Measurements from ENCODE around the gene CDK11B. TPM values are rescaled to one million over a fixed set of nuclear protein-coding genes. Genes with fewer than 3 reads are reported as not detected.

Gene CDK11B
- total RNA-seq = 8.2 and 8.5 TPM in 2 replicates

DNA sequence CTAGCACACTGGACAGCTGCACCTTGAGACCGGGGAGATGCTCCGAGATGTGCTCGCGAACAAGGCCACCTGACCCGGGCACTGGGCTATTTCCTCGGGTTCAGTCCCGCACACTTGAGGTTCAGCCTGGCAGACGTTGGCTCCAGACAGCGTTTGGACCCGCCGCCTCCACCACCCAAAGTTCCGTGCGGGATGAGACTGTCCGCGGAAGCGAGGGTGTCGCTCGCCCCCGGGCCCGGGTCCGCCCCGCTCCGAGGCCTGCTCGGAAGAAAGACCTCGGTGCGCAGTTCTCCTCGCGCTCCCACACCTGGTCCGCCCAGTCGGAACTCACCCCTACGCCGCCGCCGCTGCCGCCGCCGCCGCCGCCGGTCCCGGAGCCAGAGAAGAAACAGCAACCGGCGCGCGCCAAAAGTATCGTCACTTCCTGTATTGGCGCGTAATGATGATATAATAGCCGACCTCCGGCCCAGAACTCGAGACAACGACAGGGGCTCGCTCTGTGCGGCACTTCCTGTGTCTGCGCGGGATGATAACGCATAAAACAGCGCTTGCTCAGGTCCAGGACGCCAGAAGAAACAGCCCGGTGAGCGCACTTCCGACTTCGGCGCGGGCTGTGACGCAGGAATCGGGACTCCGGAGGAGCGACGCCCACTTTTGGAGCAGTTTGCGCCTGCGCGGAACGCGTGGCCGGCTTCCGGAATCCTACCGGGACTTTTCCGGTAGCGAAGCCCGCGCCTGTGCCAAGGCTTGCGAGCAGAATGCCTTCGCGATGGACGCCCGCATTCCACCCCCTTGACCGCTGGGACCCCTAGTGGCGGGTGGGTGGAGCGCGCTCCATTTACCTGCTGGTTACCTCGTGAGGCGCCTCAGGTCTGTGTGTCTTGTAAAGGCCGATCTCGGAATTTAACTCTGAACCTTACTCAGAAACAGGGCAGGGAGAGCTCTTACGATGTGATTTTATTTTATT is at the start of gene CDK11B:
CDK11B (minus strand) TSS at position 422 of the 967 bp plus-strand sequence. CDS start 1,519 bp downstream, outside the sequence.

GRCh38 chr1:1692714-1693647 is 34.2 kb upstream of the CDK11B start, which contains the start of gene SLC35E2B:
SLC35E2B (minus strand) TSS chr1:1692795; CDS start chr1:1676699, 16,096 bp downstream.

GRCh38 chr1:1631782-1632420 is 26.9 kb downstream of the CDK11B start, which contains the start of gene MMP23B:
MMP23B (plus strand) TSS chr1:1632173; CDS start chr1:1632219, 46 bp downstream.

DNA sequence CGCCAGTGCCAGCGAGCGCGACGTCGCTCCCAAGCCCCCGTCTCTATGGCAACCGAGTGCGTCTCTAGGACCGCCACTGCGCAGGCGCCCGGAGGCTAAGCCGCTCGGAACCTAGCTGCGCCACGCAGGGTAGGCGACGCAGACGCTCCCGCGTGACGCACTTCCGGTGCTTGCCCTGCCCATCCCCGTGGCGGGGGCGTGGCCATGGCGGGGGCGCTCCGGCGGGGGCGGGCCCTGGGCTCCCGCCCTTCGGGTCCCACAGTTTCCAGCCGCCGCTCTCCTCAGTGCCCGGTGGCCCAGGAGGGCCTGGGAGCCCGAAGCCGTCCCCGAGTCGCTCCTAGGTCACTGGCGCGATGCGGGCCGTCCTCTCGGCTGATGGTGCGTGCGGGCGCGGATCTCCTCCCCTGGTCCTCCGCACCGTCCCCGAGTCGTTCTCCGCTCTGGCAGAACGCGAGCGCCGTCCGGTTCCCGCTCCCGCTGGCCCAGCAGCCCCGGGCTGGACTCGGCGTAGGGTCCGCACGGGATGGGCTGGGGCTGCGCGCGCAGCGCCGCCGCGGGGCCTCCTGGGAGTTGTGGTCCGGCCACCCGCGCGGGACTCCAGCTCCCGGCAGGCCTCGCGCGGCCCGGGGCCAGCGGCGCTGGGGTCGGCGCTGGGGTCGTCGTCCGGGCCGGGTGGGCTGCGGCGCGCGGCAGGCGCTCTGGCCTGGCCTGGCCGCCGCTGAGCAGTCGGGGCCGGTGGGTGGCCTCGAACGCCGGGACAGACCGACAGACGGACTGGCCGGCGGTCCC is 43.4 kb downstream of the CDK11B start, which contains the start of gene MIB2:
MIB2 (plus strand) TSS at position 245 of the 789 bp plus-strand sequence. CDS start 7,953 bp downstream, outside the sequence.

GRCh38 chr1:1599935-1600860 is 58.6 kb downstream of the CDK11B start, which contains the start of gene FNDC10:
FNDC10 (minus strand) TSS chr1:1600135; CDS start chr1:1600015, 120 bp downstream.

Other genes with a start within 250 kb of the CDK11B start
- 1.7 and 2.9 TPM in 2 replicates for gene ANKRD65, start 237.7 kb downstream of the CDK11B start, total RNA-seq
- gene VWA1, start 223.3 kb downstream of the CDK11B start, total RNA-seq = 2.6 and 4.1 TPM in 2 replicates
- under 0.01 and 0.13 TPM in 2 replicates for gene ATAD3C, start 209.3 kb downstream of the CDK11B start, total RNA-seq
- 5.4 and 8.6 TPM in 2 replicates for gene ATAD3B, start 187.2 kb downstream of the CDK11B start, total RNA-seq
- gene ATAD3A, start 146.8 kb downstream of the CDK11B start, total RNA-seq = 7.9 and 21.6 TPM in 2 replicates
- gene TMEM240, start 118.4 kb downstream of the CDK11B start, total RNA-seq = 2.2 and 3.2 TPM in 2 replicates
- gene SSU72, start 84.1 kb downstream of the CDK11B start, total RNA-seq = 54.5 TPM in 2 replicates
- 2.1 and 3.1 TPM in 2 replicates for gene FNDC10, start 58.9 kb downstream of the CDK11B start, total RNA-seq
- gene MIB2, start 43.5 kb downstream of the CDK11B start, total RNA-seq = 35.7 and 37.9 TPM in 2 replicates
- 0.52 TPM in 1 of 2 replicates, not detected in the other for gene MMP23B, start 26.8 kb downstream of the CDK11B start, total RNA-seq
- gene SLC35E2B, start 33.8 kb upstream of the CDK11B start, total RNA-seq = 32.3 and 39.0 TPM in 2 replicates
- 7.5 and 19.1 TPM in 2 replicates for gene CDK11A, start 65.4 kb upstream of the CDK11B start, total RNA-seq
- gene NADK, start 119.5 kb upstream of the CDK11B start, total RNA-seq = 39.5 and 47.7 TPM in 2 replicates
- gene GNB1, start 232.1 kb upstream of the CDK11B start, total RNA-seq = 90.7 and 91.3 TPM in 2 replicates